GM18505 (cell line): ENCODE measurements around the gene STK24.
"Not testable (repeated sequence)": the region's sequence is repeated elsewhere in the genome, so short reads cannot be mapped to it uniquely, and the experiment has no call there.

Source experiments
- ATAC-seq: cut with Tn5 transposase; IDR thresholded peaks from one replicate; pipeline ENCODE4 v1.9.1; 2021; ENCODE audit not compliant: unreplicated experiment
- POLR2A ChIP-seq: IDR thresholded peaks from 4 replicates; pipeline ENCODE4 v1.6.1; 2011; ENCODE audit warnings: borderline replicate concordance; ENCODE audit not compliant: insufficient read depth, insufficient read length; ENCODE audit errors: extremely low read depth

Gene STK24

GRCh38 chr13:98422046-98422445, 154.9 kb downstream of the STK24 start:
- no peak for TF ChIP-seq POLR2A
- ATAC-seq, result no peak

- TF ChIP-seq POLR2A, result no peak
- ATAC-seq, result no peak
Measured at GRCh38 chr13:98420554-98421175, 156.2 kb downstream of the STK24 start.

- ATAC-seq, result no peak
Measured at GRCh38 chr13:98419786-98420553, 156.9 kb downstream of the STK24 start.

GRCh38 chr13:98416408-98416807, 160.5 kb downstream of the STK24 start:
- no peak for TF ChIP-seq POLR2A
- no peak for ATAC-seq

More at GRCh38 chr13:98419786-98420553, 156.9 kb downstream of the STK24 start:
- TF ChIP-seq POLR2A, result no peak

- ATAC-seq, result no peak
- TF ChIP-seq POLR2A, result no peak
Measured at GRCh38 chr13:98415326-98416070, 161.4 kb downstream of the STK24 start.

GRCh38 chr13:98413796-98414195, 163.1 kb downstream of the STK24 start:
- no peak for ATAC-seq
- no peak for TF ChIP-seq POLR2A

- not testable (repeated sequence) for ATAC-seq
Measured at GRCh38 chr13:98413278-98413677, 163.6 kb downstream of the STK24 start.

- TF ChIP-seq POLR2A, result no peak
- no peak for ATAC-seq
Measured at GRCh38 chr13:98411617-98412265, 165.2 kb downstream of the STK24 start.

- no peak for TF ChIP-seq POLR2A
Measured at GRCh38 chr13:98411013-98411412, 165.9 kb downstream of the STK24 start.

GRCh38 chr13:98410612-98411011, 166.3 kb downstream of the STK24 start:
- no peak for ATAC-seq
- TF ChIP-seq POLR2A, result no peak

More at GRCh38 chr13:98411013-98411412, 165.9 kb downstream of the STK24 start:
- ATAC-seq, result no peak

GRCh38 chr13:98409281-98409680, 167.6 kb downstream of the STK24 start:
- TF ChIP-seq POLR2A, result no peak
- ATAC-seq, result no peak

- TF ChIP-seq POLR2A, result no peak
- ATAC-seq, result no peak
Measured at GRCh38 chr13:98407575-98407974, 169.3 kb downstream of the STK24 start.

GRCh38 chr13:98406971-98407370, 169.9 kb downstream of the STK24 start:
- no peak for ATAC-seq
- no peak for TF ChIP-seq POLR2A
